Body of pancreas (tissue), 4 donors: ENCODE results near the gene NR6A1.

Experiments
- POLR2A ChIP-seq, 3 donors: fragments of 450-650 bp; IDR thresholded peaks; one replicate each; pipeline ENCODE4 v1.6.1; 2016; ENCODE audit warnings: antibody characterized with exemption in 3 of 3, mild to moderate bottlenecking in 2 of 3
- TF ChIP-seq, protein P1 (sequence below), 7 experiments: fragments of 450-650 bp in 4 of 7; fragments of 200-600 bp in 3 of 7; sonication (generic) in 3 of 7; IDR thresholded peaks; one replicate each; pipeline ENCODE4 v1.5.1; 2016 to 2019; ENCODE audit warnings: antibody characterized with exemption in 7 of 7

- TF ChIP-seq POLR2A (IDR thresholded peaks at IDR 0.05), result no peak
- TF ChIP-seq, protein P1, sequence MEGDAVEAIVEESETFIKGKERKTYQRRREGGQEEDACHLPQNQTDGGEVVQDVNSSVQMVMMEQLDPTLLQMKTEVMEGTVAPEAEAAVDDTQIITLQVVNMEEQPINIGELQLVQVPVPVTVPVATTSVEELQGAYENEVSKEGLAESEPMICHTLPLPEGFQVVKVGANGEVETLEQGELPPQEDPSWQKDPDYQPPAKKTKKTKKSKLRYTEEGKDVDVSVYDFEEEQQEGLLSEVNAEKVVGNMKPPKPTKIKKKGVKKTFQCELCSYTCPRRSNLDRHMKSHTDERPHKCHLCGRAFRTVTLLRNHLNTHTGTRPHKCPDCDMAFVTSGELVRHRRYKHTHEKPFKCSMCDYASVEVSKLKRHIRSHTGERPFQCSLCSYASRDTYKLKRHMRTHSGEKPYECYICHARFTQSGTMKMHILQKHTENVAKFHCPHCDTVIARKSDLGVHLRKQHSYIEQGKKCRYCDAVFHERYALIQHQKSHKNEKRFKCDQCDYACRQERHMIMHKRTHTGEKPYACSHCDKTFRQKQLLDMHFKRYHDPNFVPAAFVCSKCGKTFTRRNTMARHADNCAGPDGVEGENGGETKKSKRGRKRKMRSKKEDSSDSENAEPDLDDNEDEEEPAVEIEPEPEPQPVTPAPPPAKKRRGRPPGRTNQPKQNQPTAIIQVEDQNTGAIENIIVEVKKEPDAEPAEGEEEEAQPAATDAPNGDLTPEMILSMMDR (IDR thresholded peaks at IDR 0.05), result no peak
Measured at GRCh38 chr9:124814164-124814535, 43.0 kb upstream of the NR6A1 start.
